ENCODE measurements around the gene C20orf144.

The C20orf144 gene

GRCh38 chr20:33650111-33650752, 11.9 kb upstream of the C20orf144 start:
- DNase-seq = no peak

GRCh38 chr20:33650753-33651561, 11.2 kb upstream of the C20orf144 start:
- DNase-seq = no peak

DNA sequence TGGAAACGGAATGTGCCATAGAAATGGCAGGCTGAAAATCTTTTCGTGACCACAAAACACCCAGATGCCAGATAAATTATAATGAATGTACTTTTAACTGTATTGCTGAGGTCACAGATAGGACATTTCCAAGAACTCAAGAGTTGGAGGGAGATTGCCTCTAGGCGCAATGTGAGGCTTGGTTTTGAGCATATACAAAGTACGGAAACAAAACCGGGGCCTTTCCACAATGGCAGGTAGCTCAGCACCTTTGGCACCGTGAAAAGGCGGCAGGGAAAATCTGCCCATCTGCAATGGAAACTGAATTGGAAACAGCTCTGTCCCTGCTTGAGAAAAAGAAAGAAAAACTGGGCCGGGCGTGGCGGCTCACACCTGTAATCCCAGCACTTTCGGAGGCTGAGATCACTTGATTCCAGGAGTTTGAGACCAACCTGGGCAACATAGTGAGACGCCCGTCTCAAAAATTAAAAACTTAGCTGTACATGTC, 10.5 kb upstream of the C20orf144 start:
- no peak for DNase-seq

GRCh38 chr20:33653218-33653899, 8.8 kb upstream of the C20orf144 start:
- DNase-seq = peak; percentile 56

DNA sequence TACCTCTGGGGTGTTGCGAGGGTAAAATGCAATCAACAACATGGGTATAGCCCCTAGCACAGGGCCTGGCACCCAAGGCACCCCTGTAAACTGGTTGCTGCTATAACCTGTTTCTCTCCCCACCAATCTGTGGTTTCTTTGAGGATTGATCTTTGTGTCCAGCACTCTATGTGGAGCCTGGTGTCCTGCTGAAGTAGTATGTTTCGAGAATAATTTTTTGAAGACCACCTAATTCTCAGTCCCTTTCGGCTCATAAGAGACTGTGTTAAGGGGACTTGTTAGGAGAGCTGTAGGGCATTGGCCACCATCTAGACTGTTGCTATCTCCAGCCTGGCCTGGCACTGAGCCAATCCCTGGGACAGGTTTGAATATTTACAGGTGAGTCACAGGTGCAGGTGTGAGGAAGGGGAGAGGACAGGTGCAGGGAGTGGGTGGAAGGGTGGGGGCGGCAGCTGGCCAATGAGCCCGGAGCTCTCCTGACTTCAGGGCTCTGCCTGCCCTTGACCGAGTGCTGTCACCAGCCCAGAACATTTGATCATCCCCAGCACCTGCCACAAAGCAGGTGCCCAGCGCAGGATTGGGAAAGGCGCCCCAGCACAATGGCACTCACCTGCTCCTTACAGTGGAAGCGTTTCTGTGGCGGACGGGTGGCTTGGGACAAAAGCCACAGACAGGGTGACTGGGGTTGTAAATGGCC, 8.1 kb upstream of the C20orf144 start:
- DNase-seq = no peak

DNA sequence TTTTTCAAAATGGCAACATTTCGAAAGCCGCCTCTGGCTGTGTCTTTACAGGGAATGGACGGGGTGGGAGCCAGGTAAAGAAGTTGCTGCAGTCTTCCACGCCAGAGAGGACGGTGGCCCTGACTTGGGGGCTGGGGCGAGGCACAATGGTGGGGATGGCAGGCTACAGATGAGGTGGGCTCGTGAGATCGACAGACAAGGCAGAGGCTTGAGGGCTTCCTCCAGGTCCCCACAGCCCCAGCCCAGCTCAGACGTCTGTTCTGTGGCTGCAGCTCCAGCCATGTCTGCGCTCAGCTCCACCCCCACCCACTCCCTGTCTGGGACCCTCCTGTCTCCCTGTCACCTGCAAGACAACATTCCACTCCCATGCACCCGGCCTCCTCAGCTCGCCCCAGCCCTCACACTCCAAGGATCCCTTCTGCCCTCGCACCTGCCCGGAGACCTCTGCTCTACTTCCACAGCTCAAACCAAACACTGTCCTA, 7.4 kb upstream of the C20orf144 start:
- DNase-seq = no peak

DNA sequence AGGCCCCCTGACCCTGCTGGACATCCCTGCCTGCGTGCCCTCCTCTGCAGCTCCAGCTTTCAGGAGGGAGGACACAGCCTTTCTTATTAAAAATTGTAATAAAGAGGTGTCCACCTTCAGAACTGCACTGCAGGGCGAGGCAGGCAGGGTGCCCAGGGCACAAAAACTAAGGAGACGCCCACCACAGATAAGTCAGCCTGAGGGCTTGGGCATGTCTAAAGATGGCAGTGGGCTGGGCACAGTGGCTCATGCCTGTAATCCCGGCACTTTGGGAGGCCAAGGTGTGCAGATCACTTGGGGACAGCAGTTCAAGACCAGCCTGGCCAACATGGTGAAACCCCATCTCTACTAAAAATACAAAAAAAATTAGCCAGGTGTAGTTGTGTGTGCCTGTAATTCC, 7.0 kb upstream of the C20orf144 start:
- no peak for DNase-seq

- DNase-seq = no peak
Measured at GRCh38 chr20:33656010-33656782, 5.9 kb upstream of the C20orf144 start.

- DNase-seq = no peak
Measured at GRCh38 chr20:33656783-33657703, 5.1 kb upstream of the C20orf144 start.

GRCh38 chr20:33657704-33658095, 4.4 kb upstream of the C20orf144 start:
- no peak for DNase-seq

DNA sequence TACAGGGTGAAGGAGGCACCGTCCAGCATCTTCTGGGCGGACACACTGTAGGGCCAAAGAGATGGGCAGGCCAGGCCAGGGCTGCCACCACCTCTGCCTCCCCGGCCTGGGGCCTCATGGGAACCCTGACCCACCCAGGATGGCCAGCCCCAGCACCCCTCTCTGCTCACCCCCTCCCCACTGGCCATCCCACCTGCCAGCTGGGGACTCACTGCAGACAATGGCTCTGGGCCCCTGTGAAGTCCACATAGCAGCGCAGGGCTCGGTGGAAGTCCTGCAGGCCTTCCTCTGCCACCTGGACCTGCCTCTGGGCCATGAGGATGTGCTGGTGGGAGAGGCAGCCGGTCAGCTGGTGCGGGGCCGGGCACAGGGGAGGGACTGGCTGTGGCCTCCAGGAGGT, 3.6 kb upstream of the C20orf144 start:
- DNase-seq = no peak

DNA sequence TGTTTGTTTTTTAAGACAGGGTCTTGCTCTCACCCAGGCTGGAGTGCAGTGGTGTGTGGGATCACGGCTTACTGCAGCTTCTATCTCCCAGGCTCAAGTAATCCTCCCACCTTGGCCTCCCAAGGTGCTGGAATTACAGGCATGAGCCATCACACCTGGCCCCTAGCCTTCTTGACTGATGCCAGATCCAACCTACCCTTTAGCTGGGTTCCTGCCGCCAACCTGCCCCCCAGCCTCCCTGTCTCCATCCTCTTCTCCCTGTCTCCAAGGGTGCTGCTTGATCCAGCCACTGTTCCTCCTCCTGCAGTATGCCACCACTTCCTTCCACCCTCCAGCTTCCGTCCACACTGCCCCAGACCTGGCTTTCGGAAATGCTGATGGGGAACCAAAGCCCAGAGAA, 3.2 kb upstream of the C20orf144 start:
- DNase-seq = no peak

- DNase-seq = no peak
Measured at GRCh38 chr20:33659341-33660034, 2.6 kb upstream of the C20orf144 start.

GRCh38 chr20:33660035-33660684, 2.0 kb upstream of the C20orf144 start:
- no peak for DNase-seq

DNA sequence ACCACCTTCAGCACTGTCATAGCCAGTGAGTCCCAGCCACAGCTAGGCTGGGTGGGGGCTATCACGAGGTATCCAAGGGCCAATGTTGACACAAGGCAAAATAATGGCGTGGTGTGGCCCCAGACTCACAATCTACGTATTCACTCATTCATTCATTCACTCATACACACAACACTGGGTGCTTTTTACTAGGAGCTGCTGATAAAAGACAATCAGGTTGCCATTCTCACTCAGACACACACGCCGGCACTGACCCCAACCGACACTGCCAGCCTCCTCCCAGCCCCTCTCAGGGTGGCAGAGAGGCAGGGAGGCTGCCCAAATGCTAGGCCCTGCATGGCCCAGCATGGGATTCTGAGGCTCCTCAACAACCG, 1.5 kb upstream of the C20orf144 start:
- DNase-seq = no peak

GRCh38 chr20:33663161-33664084, 1.3 kb downstream of the C20orf144 start:
- DNase-seq = peak; percentile 91

DNA sequence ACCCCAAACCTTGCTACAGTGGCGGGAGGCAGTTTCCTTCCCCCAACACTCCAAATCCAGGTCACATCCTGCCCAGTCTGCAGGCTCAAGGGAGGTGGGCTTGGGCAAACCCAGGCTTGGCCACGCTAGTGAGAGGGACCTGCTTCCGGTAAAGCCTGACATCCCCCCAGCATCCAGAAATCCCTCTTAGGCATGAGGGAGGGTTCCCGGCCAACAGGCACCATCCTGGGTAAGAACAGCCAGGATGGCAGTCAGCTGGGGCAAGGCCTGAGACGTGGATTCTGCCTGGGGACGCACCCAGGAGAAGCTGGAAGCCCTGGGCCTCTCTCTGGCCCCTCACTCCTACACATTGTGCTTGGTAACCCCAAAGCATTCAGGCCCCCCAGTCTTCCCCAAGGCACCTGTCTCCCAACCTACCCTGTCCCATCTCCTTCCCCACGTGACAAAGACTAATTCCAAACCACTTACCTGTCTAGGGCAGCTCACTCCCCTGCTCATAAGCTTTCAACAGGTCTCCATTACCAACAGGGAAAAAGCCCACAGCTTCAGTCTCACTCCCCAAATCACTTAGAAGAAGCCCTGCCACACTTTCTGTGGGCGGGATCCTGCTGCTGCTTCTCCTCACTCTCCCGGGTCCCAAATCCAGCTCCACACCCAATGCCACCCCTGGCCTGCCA, 2.1 kb downstream of the C20orf144 start:
- no peak for DNase-seq

GRCh38 chr20:33664762-33665144, 2.6 kb downstream of the C20orf144 start:
- DNase-seq = no peak
